Stimulated activated naive B cell treated with anti-CD40 and anti-IgM and Interleukin-4, amounts not matched to agents 10 μg/mL and 1 μg/mL and 100 μg/mL, for 72 hours (primary cell): ENCODE data around the gene SMAP2.
"Not testable (repeated sequence)": the region's sequence is repeated elsewhere in the genome, so short reads cannot be mapped to it uniquely, and the experiment has no call there.

Experiments
- ATAC-seq, 2 donors: fragments of 150-1000 bp; cut with Tn5 transposase; replicated peaks; 2 replicates each; pipeline ENCODE4 v1.10.0; 2021; ENCODE audit warnings: moderate library complexity in 1 of 2
- DNase-seq: peaks from one replicate; pipeline ENCODE4 v3.0.0; 2021
- H3K27ac Mint-ChIP-seq: one replicate; pipeline ENCODE4 v1.8.0; 2022; ENCODE audit warnings: mild to moderate bottlenecking, mixed read lengths
- H3K27me3 Mint-ChIP-seq, 2 donors: one replicate each; pipeline ENCODE4 v1.8.0; 2022; ENCODE audit warnings: mixed read lengths in 2 of 2
- H3K36me3 Mint-ChIP-seq, 2 donors: one replicate each; pipeline ENCODE4 v1.8.0; 2022; ENCODE audit warnings: mixed read lengths in 2 of 2, mild to moderate bottlenecking in 1 of 2
- H3K4me1 Mint-ChIP-seq, 2 donors: one replicate each; pipeline ENCODE4 v1.8.0; 2022; ENCODE audit warnings: mixed read lengths in 2 of 2, mild to moderate bottlenecking in 1 of 2
- H3K4me3 Mint-ChIP-seq, 2 donors: one replicate each; pipeline ENCODE4 v1.8.0; 2022; ENCODE audit warnings: mild to moderate bottlenecking in 2 of 2, mixed read lengths in 2 of 2, moderate library complexity in 1 of 2
- H3K9me3 Mint-ChIP-seq, 2 donors: one replicate each; pipeline ENCODE4 v1.8.0; 2022; ENCODE audit warnings: mixed read lengths in 2 of 2, mild to moderate bottlenecking in 1 of 2

SMAP2 gene

GRCh38 chr1:40373323-40374283, at the start of gene SMAP2:
Gene SMAP2, plus strand, starts transcription at chr1:40373727. Its CDS starts 394 bp downstream, at chr1:40374121.
- Mint-ChIP-seq H3K4me1 (peaks cover 29 to 50% of the 10 kb centered on the region in 2 donors), H3K9me3 (no peaks in the 10 kb centered on the region), H3K27ac (peak within 1 kb of the TSS; percentile 99), H3K4me3 (peak within 1 kb of the TSS; percentile 99), H3K36me3 (peaks cover 23 to 33% of the 10 kb centered on the region in 2 donors), H3K27me3 (no peaks in the 10 kb centered on the region)
- ATAC-seq, result peak; percentile 84 to 88
- peak; percentile 93 for DNase-seq

- not testable (repeated sequence) for H3K27me3 Mint-ChIP-seq, H3K27ac Mint-ChIP-seq, H3K4me1 Mint-ChIP-seq, H3K9me3 Mint-ChIP-seq, DNase-seq, ATAC-seq, H3K36me3 Mint-ChIP-seq, H3K4me3 Mint-ChIP-seq
Observed at GRCh38 chr1:40331403-40331802, 42.1 kb upstream of the SMAP2 start.

GRCh38 chr1:40332695-40333094, 40.8 kb upstream of the SMAP2 start:
- Mint-ChIP-seq H3K36me3 (no peaks in the 10 kb centered on the region), H3K4me3 (no peak overlapping the region), H3K27ac (no peak overlapping the region), H3K9me3 (no peaks in the 10 kb centered on the region), H3K27me3 (no peaks in the 10 kb centered on the region), H3K4me1 (no peaks in the 10 kb centered on the region)
- DNase-seq, result no peak
- no peak for ATAC-seq

GRCh38 chr1:40337443-40337842, 36.1 kb upstream of the SMAP2 start:
- DNase-seq, result no peak
- ATAC-seq, result no peak
- Mint-ChIP-seq H3K9me3 (peaks cover 0 to 3% of the 10 kb centered on the region in 2 donors), H3K27ac (no peak overlapping the region), H3K36me3 (no peaks in the 10 kb centered on the region), H3K4me1 (peaks cover 25 to 41% of the 10 kb centered on the region in 2 donors), H3K27me3 (no peaks in the 10 kb centered on the region), H3K4me3 (no peak overlapping the region)

GRCh38 chr1:40338745-40339419, 34.6 kb upstream of the SMAP2 start:
- H3K27me3 Mint-ChIP-seq, result no peaks in the 10 kb centered on the region
- H3K36me3 Mint-ChIP-seq, result no peaks in the 10 kb centered on the region
- peak overlapping the region; percentile 11 for H3K27ac Mint-ChIP-seq
- DNase-seq (peak; percentile 83), ATAC-seq (peak; percentile 94 to 95)
- peak overlapping the region; percentile 42 to 77 for H3K4me3 Mint-ChIP-seq
- peaks cover 31 to 49% of the 10 kb centered on the region in 2 donors for H3K4me1 Mint-ChIP-seq
- H3K9me3 Mint-ChIP-seq, result peaks cover 0 to 3% of the 10 kb centered on the region in 2 donors

- Mint-ChIP-seq H3K4me3 (peak overlapping the region in 1 of 2 donors; percentile 1), H3K27me3 (no peaks in the 10 kb centered on the region), H3K36me3 (no peaks in the 10 kb centered on the region), H3K4me1 (peaks cover 35 to 57% of the 10 kb centered on the region in 2 donors), H3K9me3 (peaks cover 0 to 3% of the 10 kb centered on the region in 2 donors), H3K27ac (no peak overlapping the region)
- ATAC-seq (no peak), DNase-seq (no peak)
Observed at GRCh38 chr1:40339420-40340323, 33.9 kb upstream of the SMAP2 start.

- ATAC-seq, result peak; percentile 6 to 16
Observed at GRCh38 chr1:40341491-40342380, 31.8 kb upstream of the SMAP2 start.

GRCh38 chr1:40342381-40342717, 31.2 kb upstream of the SMAP2 start:
- H3K4me3 Mint-ChIP-seq, result peak overlapping the region in 1 of 2 donors; percentile 40
- not testable (repeated sequence) for H3K27me3 Mint-ChIP-seq, H3K9me3 Mint-ChIP-seq, H3K36me3 Mint-ChIP-seq, DNase-seq, ATAC-seq
- peak overlapping the region; percentile 89 for H3K27ac Mint-ChIP-seq
- H3K4me1 Mint-ChIP-seq, result peaks cover 40 to 66% of the 10 kb centered on the region in 2 donors

More at GRCh38 chr1:40341491-40342380, 31.8 kb upstream of the SMAP2 start:
- Mint-ChIP-seq H3K27ac (peak overlapping the region; percentile 89), H3K4me3 (peak overlapping the region in 1 of 2 donors; percentile 29), H3K36me3 (no peaks in the 10 kb centered on the region), H3K4me1 (peaks cover 40 to 66% of the 10 kb centered on the region in 2 donors), H3K27me3 (no peaks in the 10 kb centered on the region), H3K9me3 (peaks cover 0 to 3% of the 10 kb centered on the region in 2 donors)
- DNase-seq, result no peak

GRCh38 chr1:40344597-40344996, 28.9 kb upstream of the SMAP2 start:
- DNase-seq (peak; percentile 20), ATAC-seq (peak; percentile 90 to 94)
- Mint-ChIP-seq H3K9me3 (peaks cover 0 to 3% of the 10 kb centered on the region in 2 donors), H3K36me3 (no peaks in the 10 kb centered on the region), H3K4me3 (peak overlapping the region; percentile 72), H3K27ac (peak overlapping the region; percentile 90), H3K27me3 (no peaks in the 10 kb centered on the region), H3K4me1 (peaks cover 36 to 56% of the 10 kb centered on the region in 2 donors)

GRCh38 chr1:40350391-40350790, 23.1 kb upstream of the SMAP2 start:
- no peaks in the 10 kb centered on the region for H3K27me3 Mint-ChIP-seq
- no peak for DNase-seq
- H3K4me3 Mint-ChIP-seq, result no peak overlapping the region
- H3K9me3 Mint-ChIP-seq, result no peaks in the 10 kb centered on the region
- peak overlapping the region; percentile 42 for H3K27ac Mint-ChIP-seq
- H3K4me1 Mint-ChIP-seq, result peaks cover 27 to 48% of the 10 kb centered on the region in 2 donors
- no peaks in the 10 kb centered on the region for H3K36me3 Mint-ChIP-seq
- no peak for ATAC-seq

- H3K4me3 Mint-ChIP-seq, result no peak overlapping the region
- peaks cover 31 to 52% of the 10 kb centered on the region in 2 donors for H3K4me1 Mint-ChIP-seq
- H3K27ac Mint-ChIP-seq, result peak overlapping the region; percentile 87
- no peaks in the 10 kb centered on the region for H3K27me3 Mint-ChIP-seq
- ATAC-seq (no peak), DNase-seq (no peak)
- H3K36me3 Mint-ChIP-seq, result no peaks in the 10 kb centered on the region
- no peaks in the 10 kb centered on the region for H3K9me3 Mint-ChIP-seq
Observed at GRCh38 chr1:40351124-40351523, 22.4 kb upstream of the SMAP2 start.

GRCh38 chr1:40352126-40352525, 21.4 kb upstream of the SMAP2 start:
- Mint-ChIP-seq H3K36me3 (no peaks in the 10 kb centered on the region), H3K4me3 (peak overlapping the region in 1 of 2 donors; percentile 7), H3K9me3 (no peaks in the 10 kb centered on the region), H3K27ac (peak overlapping the region; percentile 22), H3K4me1 (peaks cover 35 to 62% of the 10 kb centered on the region in 2 donors), H3K27me3 (no peaks in the 10 kb centered on the region)
- ATAC-seq (peak; percentile 98), DNase-seq (no peak)

- H3K27me3 Mint-ChIP-seq, result no peaks in the 10 kb centered on the region
- peaks cover 35 to 63% of the 10 kb centered on the region in 2 donors for H3K4me1 Mint-ChIP-seq
- no peak for DNase-seq
- no peaks in the 10 kb centered on the region for H3K36me3 Mint-ChIP-seq
- H3K9me3 Mint-ChIP-seq, result no peaks in the 10 kb centered on the region
- no peak for ATAC-seq
- peak overlapping the region; percentile 88 for H3K27ac Mint-ChIP-seq
- H3K4me3 Mint-ChIP-seq, result peak overlapping the region in 1 of 2 donors; percentile 59
Observed at GRCh38 chr1:40353082-40353481, 20.4 kb upstream of the SMAP2 start.
